Stimulated activated CD8-positive, alpha-beta memory T cell treated with anti-CD3 and anti-CD28 coated beads, Interleukin-4, amount 100 ng/mL, for 24 hours (primary cell): Measurements from ENCODE around the gene ZCWPW2.

Experiments
- DNase-seq: peaks from one replicate; pipeline ENCODE4 v3.0.0-alpha.2; 2020; ENCODE audit warnings: low read depth

The ZCWPW2 gene

GRCh38 chr3:28575100-28575745 lies 226.7 kb downstream of the ZCWPW2 start:
- no peak for DNase-seq
